Activated CD4-positive, alpha-beta T cell treated with anti-CD3 and anti-CD28 coated beads, Interleukin-2, amount 50 U/mL, for 24 hours (primary cell): ENCODE measurements around the gene RAB11FIP5.
"Not testable (repeated sequence)": the region's sequence is repeated elsewhere in the genome, so short reads cannot be mapped to it uniquely, and the experiment has no call there.

Experiments
- DNase-seq, 2 donors: peaks; one replicate each; pipeline ENCODE4 v3.0.0-alpha.2; 2020; ENCODE audit warnings: low read depth in 1 of 2, low spot score in 1 of 2

RAB11FIP5 gene

GRCh38 chr2:73110168-73111072 is 2.3 kb downstream of the RAB11FIP5 start:
- DNase-seq = no peak

GRCh38 chr2:73109431-73110167 is 3.1 kb downstream of the RAB11FIP5 start:
- DNase-seq = no peak

GRCh38 chr2:73107211-73107926 is 5.4 kb downstream of the RAB11FIP5 start:
- no peak for DNase-seq

GRCh38 chr2:73106791-73107190 is 6.0 kb downstream of the RAB11FIP5 start:
- DNase-seq = no peak

GRCh38 chr2:73105511-73105971 is 7.2 kb downstream of the RAB11FIP5 start:
- no peak for DNase-seq

GRCh38 chr2:73104933-73105332 is 7.8 kb downstream of the RAB11FIP5 start:
- no peak for DNase-seq

- no peak for DNase-seq
Measured at GRCh38 chr2:73103018-73103542, 9.7 kb downstream of the RAB11FIP5 start.

GRCh38 chr2:73101626-73102256 is 11.0 kb downstream of the RAB11FIP5 start:
- DNase-seq = no peak

GRCh38 chr2:73100956-73101355 is 11.8 kb downstream of the RAB11FIP5 start:
- no peak for DNase-seq

GRCh38 chr2:73099486-73099885 is 13.3 kb downstream of the RAB11FIP5 start:
- DNase-seq = no peak

- no peak for DNase-seq
Measured at GRCh38 chr2:73095910-73096309, 16.8 kb downstream of the RAB11FIP5 start.

- DNase-seq = not testable (repeated sequence)
Measured at GRCh38 chr2:73093601-73094218, 19.0 kb downstream of the RAB11FIP5 start.

- no peak for DNase-seq
Measured at GRCh38 chr2:73092146-73092783, 20.5 kb downstream of the RAB11FIP5 start.

GRCh38 chr2:73091696-73092095 is 21.1 kb downstream of the RAB11FIP5 start:
- DNase-seq = no peak

- DNase-seq = no peak
Measured at GRCh38 chr2:73091164-73091563, 21.6 kb downstream of the RAB11FIP5 start.

- DNase-seq = no peak
Measured at GRCh38 chr2:73089270-73090030, 23.3 kb downstream of the RAB11FIP5 start.

- no peak for DNase-seq
Measured at GRCh38 chr2:73088703-73089102, 24.0 kb downstream of the RAB11FIP5 start.

- DNase-seq = no peak
Measured at GRCh38 chr2:73088211-73088610, 24.5 kb downstream of the RAB11FIP5 start.

- no peak for DNase-seq
Measured at GRCh38 chr2:73087311-73087710, 25.4 kb downstream of the RAB11FIP5 start.
